HG03196 (cell line): Measurements from ENCODE around the gene GALNT9.

Experiments used
- ATAC-seq: cut with Tn5 transposase; IDR thresholded peaks from one replicate; pipeline ENCODE4 v1.9.1; 2021; ENCODE audit not compliant: unreplicated experiment

GALNT9 gene

GRCh38 chr12:132174015-132174838 lies 155.2 kb downstream of the GALNT9 start:
- ATAC-seq: no peak

- ATAC-seq: no peak
These were observed 156.0 kb downstream of the GALNT9 start for GRCh38 chr12:132173135-132174014.

- no peak for ATAC-seq
These were observed 156.8 kb downstream of the GALNT9 start for GRCh38 chr12:132172619-132173018.

- no peak for ATAC-seq
These were observed 157.3 kb downstream of the GALNT9 start for GRCh38 chr12:132171968-132172521.

GRCh38 chr12:132171293-132171967 lies 158.0 kb downstream of the GALNT9 start:
- ATAC-seq: no peak

- ATAC-seq: no peak
These were observed 158.6 kb downstream of the GALNT9 start for GRCh38 chr12:132170637-132171292.

GRCh38 chr12:132170094-132170636 lies 159.2 kb downstream of the GALNT9 start:
- ATAC-seq: no peak

- ATAC-seq: no peak
These were observed 160.0 kb downstream of the GALNT9 start for GRCh38 chr12:132169376-132169775.

- ATAC-seq: no peak
These were observed 160.9 kb downstream of the GALNT9 start for GRCh38 chr12:132168311-132169031.

GRCh38 chr12:132167611-132168310 lies 161.6 kb downstream of the GALNT9 start:
- no peak for ATAC-seq

GRCh38 chr12:132166801-132167591 lies 162.4 kb downstream of the GALNT9 start:
- no peak for ATAC-seq

GRCh38 chr12:132166093-132166492 lies 163.3 kb downstream of the GALNT9 start:
- no peak for ATAC-seq

- no peak for ATAC-seq
These were observed 163.8 kb downstream of the GALNT9 start for GRCh38 chr12:132165584-132165983.

- no peak for ATAC-seq
These were observed 165.0 kb downstream of the GALNT9 start for GRCh38 chr12:132164426-132164825.

- ATAC-seq: no peak
These were observed 165.5 kb downstream of the GALNT9 start for GRCh38 chr12:132163911-132164288.

- ATAC-seq: no peak
These were observed 166.1 kb downstream of the GALNT9 start for GRCh38 chr12:132163041-132163910.

- no peak for ATAC-seq
These were observed 166.8 kb downstream of the GALNT9 start for GRCh38 chr12:132162508-132163031.
